Astrocyte of the cerebellum (primary cell): Measurements from ENCODE around the gene TRAF2.

Experiments used
- DNase-seq: peaks from one replicate; pipeline ENCODE4 v3.0.0-alpha.2; 2011; ENCODE audit warnings: low read depth
- H3K4me3 ChIP-seq: 2 replicates; pipeline ENCODE4 v1.5.1; 2011; ENCODE audit warnings: mild to moderate bottlenecking, low read depth, low read length, moderate library complexity
- CTCF ChIP-seq: IDR thresholded peaks from 2 replicates; pipeline ENCODE4 v1.5.1; 2012; ENCODE audit warnings: low read length, low read depth, moderate library complexity, mild to moderate bottlenecking; ENCODE audit errors: missing control alignments
- in situ Hi-C: cut with HindIII; loops from 2 replicates; pipeline ENCODE4 v1.10.0; 2017; ENCODE audit warnings: low sequenced_read_pairs

The TRAF2 gene

DNA sequence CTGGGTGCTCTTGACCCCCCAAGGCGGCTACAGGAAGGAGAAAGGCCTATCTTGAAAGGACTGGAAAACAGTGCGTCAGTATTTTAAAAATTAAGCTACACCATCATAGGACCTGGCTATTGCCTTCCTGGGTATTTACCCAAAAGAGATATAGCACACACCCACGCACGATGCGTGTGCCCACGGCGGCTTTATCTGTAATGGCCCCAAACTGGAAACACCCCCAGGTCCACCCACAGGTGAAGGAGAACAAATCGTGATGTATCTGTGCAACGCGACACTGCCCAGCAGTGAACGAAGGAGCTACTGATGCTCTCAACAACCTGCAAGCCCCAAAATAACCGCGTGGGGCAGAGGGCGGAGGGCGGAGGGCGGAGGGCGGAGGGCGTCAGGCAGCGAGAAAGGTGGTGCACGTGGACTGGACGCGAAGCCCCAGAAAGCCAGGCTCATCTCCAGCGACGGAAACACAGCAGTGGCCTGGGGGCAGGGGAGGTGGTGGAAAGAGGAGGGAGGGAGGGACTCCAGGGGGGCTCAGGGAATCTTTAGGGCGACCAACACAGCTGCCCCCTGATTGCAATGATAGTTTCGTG, 78.6 kb downstream of the TRAF2 start:
- no peak for DNase-seq
- in situ Hi-C loops: no loop called here
- no peak overlapping the region for H3K4me3 ChIP-seq
- TF ChIP-seq CTCF: no peak

DNA sequence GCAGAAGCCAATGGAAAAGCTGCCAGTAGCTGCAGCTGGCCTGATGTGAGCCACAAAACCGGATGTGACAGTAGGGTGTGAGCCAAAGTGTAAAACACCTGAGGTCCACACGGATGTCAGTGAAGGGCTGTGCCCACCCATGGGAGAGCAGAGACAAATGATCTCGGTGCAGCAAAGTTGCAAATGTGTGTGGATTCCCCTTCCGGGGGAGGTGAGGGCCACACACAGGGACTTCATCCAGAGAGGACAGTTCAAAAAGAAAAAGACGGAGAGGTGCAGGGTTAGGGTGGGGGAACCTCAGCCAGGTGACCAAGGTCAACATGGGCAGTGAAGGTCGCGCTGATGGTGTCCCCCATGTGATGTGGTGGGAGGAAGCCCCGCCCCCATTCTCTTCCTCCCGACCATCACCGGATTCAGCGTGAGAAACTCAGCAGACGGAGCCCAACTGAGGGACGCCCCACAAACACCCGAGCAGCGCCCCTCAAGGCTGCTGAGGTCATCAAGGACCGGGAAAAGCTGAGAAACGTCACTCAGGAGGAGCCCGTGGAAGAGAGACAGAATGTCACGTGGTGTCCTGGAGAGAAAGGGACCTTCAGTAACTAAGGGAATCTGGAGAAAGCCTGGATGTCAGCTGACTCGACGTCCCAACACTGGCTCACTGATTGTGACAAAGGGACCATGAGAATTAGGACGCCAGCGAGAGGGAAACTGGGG, 79.6 kb downstream of the TRAF2 start:
- in situ Hi-C loops: no loop called here
- no peak for TF ChIP-seq CTCF
- DNase-seq: no peak
- H3K4me3 ChIP-seq: no peak overlapping the region

DNA sequence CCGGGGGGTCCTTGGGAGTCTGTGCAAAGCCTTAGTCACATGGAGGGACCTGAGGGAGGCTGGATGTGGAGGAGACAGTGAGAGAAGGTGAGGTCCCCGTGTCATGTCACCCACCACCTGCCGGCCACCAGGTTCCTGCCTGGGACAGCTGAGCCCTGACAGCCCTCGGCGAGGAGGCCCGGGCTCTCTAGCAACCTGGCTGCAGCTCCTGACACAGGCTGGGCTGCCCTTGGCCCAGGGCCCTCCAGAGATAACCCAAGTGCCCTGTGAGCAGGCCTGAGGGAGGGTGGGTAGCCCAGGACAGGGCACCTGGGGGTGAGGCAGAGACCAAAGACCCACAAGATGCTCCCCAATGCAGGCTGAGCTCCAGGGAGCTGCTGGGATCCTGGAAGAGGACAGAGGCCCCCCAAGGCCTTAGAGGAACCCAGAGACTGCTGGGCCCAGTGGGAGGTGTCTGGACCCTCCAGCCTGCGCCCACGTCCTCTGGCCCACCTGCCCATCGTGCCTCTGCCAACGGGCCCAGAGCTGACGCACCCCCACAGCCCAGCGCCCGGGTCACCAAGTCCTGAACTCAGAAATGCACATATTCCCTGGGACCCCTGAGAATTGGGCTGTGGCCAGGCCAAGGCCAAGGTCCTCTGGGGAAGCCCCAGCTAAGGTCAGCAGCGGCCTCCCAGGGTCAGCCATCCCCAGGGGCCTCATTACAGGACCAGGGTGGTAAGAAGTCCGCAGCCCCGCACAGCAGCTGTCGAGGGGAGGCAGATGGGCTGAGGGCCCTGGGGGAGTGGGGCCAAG, 82.2 kb downstream of the TRAF2 start:
- in situ Hi-C loops: no loop called here
- TF ChIP-seq CTCF: no peak
- H3K4me3 ChIP-seq: no peak overlapping the region
- no peak for DNase-seq

GRCh38 chr9:136969150-136969549, 82.8 kb downstream of the TRAF2 start:
- in situ Hi-C loops: no loop called here
- no peak for TF ChIP-seq CTCF
- DNase-seq: no peak
- H3K4me3 ChIP-seq: no peak overlapping the region

DNA sequence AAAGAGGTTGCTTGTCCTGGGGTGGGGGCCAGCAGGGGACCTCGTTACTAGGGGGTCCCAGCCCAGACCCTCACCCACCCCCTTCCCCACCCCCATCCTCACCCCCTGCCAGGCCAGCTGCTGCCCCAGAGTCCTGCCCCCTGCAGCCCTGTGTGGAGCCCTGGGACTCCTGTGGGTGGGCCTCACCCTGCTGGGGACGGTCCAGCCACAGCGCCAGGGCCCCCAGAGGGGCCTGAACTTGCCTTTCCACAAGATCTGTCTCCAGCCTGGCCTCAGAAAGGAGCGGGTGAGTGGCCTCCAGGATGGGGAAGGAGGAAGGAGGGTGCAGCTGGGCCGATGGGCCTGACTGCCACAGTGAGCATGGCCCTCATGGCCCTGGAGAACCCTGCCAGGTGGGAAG, 83.5 kb downstream of the TRAF2 start:
- DNase-seq: no peak
- in situ Hi-C loops: no loop called here
- no peak for TF ChIP-seq CTCF
- no peak overlapping the region for H3K4me3 ChIP-seq

- H3K4me3 ChIP-seq: no peak overlapping the region
- DNase-seq: no peak
- no peak for TF ChIP-seq CTCF
- in situ Hi-C loops: no loop called here
Observed at GRCh38 chr9:136970361-136970760, 84.0 kb downstream of the TRAF2 start.
